Hematopoietic multipotent progenitor cell treated with erythropoietin and hydrocortisone succinate and interleukin-3 and kit ligand, for 17 days (in vitro differentiated cells): ENCODE data around the gene KCNJ1.

Experiments
- DNase-seq: peaks from one replicate; pipeline ENCODE4 v3.0.0-alpha.2; 2015; ENCODE audit warnings: low spot score

The KCNJ1 gene

GRCh38 chr11:128901653-128902514, 34.8 kb upstream of the KCNJ1 start:
- no peak for DNase-seq

- no peak for DNase-seq
Observed at GRCh38 chr11:128900468-128900867, 33.4 kb upstream of the KCNJ1 start.

GRCh38 chr11:128898580-128899344, 31.7 kb upstream of the KCNJ1 start:
- DNase-seq = no peak

- DNase-seq = no peak
Observed at GRCh38 chr11:128897826-128898225, 30.7 kb upstream of the KCNJ1 start.

- no peak for DNase-seq
Observed at GRCh38 chr11:128896356-128896755, 29.3 kb upstream of the KCNJ1 start.

- DNase-seq = no peak
Observed at GRCh38 chr11:128895526-128895925, 28.4 kb upstream of the KCNJ1 start.

GRCh38 chr11:128894685-128895084, 27.6 kb upstream of the KCNJ1 start:
- no peak for DNase-seq

GRCh38 chr11:128894286-128894681, 27.2 kb upstream of the KCNJ1 start:
- no peak for DNase-seq

- no peak for DNase-seq
Observed at GRCh38 chr11:128893578-128894285, 26.6 kb upstream of the KCNJ1 start.

GRCh38 chr11:128892866-128893565, 25.9 kb upstream of the KCNJ1 start:
- DNase-seq = no peak

- DNase-seq = no peak
Observed at GRCh38 chr11:128891913-128892398, 24.9 kb upstream of the KCNJ1 start.

- no peak for DNase-seq
Observed at GRCh38 chr11:128890543-128891368, 23.7 kb upstream of the KCNJ1 start, which contains the start of gene KCNJ5. TSS of gene KCNJ5 (plus strand) at chr11:128891356. CDS start at chr11:128911274, 19,918 bp downstream.

- no peak for DNase-seq
Observed at GRCh38 chr11:128890216-128890542, 23.1 kb upstream of the KCNJ1 start.

GRCh38 chr11:128889657-128890213, 22.6 kb upstream of the KCNJ1 start:
- DNase-seq = no peak

- no peak for DNase-seq
Observed at GRCh38 chr11:128888034-128888985, 21.2 kb upstream of the KCNJ1 start.

- no peak for DNase-seq
Observed at GRCh38 chr11:128886406-128887124, 19.5 kb upstream of the KCNJ1 start.

GRCh38 chr11:128884703-128885338, 17.7 kb upstream of the KCNJ1 start:
- DNase-seq = peak; percentile 30

GRCh38 chr11:128884054-128884453, 17.0 kb upstream of the KCNJ1 start:
- no peak for DNase-seq
